HG02678 (cell line): ENCODE data around the gene DMKN.

ENCODE experiments used
- ATAC-seq: cut with Tn5 transposase; IDR thresholded peaks from one replicate; pipeline ENCODE4 v1.9.1; 2021; ENCODE audit warnings: mild to moderate bottlenecking, moderate library complexity; ENCODE audit not compliant: unreplicated experiment

DMKN gene

GRCh38 chr19:35513628-35514281, at the start of gene DMKN:
Gene DMKN (minus strand): TSS chr19:35513649. CDS start chr19:35513475, 174 bp downstream.
- ATAC-seq: no peak

GRCh38 chr19:35562776-35563175, 49.3 kb upstream of the DMKN start:
- no peak for ATAC-seq

GRCh38 chr19:35562336-35562735, 48.9 kb upstream of the DMKN start:
- no peak for ATAC-seq

- ATAC-seq: no peak
Measured at GRCh38 chr19:35561436-35561835, 48.0 kb upstream of the DMKN start.

GRCh38 chr19:35560677-35561076, 47.2 kb upstream of the DMKN start:
- ATAC-seq: no peak

- ATAC-seq: no peak
Measured at GRCh38 chr19:35560271-35560670, 46.8 kb upstream of the DMKN start.

GRCh38 chr19:35559781-35560180, 46.3 kb upstream of the DMKN start:
- ATAC-seq: no peak

GRCh38 chr19:35559281-35559659, 45.8 kb upstream of the DMKN start:
- ATAC-seq: no peak

- no peak for ATAC-seq
Measured at GRCh38 chr19:35558400-35559280, 45.2 kb upstream of the DMKN start.

- ATAC-seq: no peak
Measured at GRCh38 chr19:35557539-35558399, 44.3 kb upstream of the DMKN start.

- no peak for ATAC-seq
Measured at GRCh38 chr19:35556846-35557538, 43.5 kb upstream of the DMKN start.

GRCh38 chr19:35556025-35556590, 42.7 kb upstream of the DMKN start:
- ATAC-seq: no peak

- ATAC-seq: no peak
Measured at GRCh38 chr19:35555301-35556005, 42.0 kb upstream of the DMKN start.

GRCh38 chr19:35554076-35554475, 40.6 kb upstream of the DMKN start:
- no peak for ATAC-seq

- ATAC-seq: no peak
Measured at GRCh38 chr19:35553385-35554000, 40.0 kb upstream of the DMKN start.

GRCh38 chr19:35552534-35553384, 39.3 kb upstream of the DMKN start:
- ATAC-seq: no peak

GRCh38 chr19:35551091-35551810, 37.8 kb upstream of the DMKN start:
- no peak for ATAC-seq
